GM19463 (cell line): ENCODE results near the gene VPS8.

Source experiments
- ATAC-seq: cut with Tn5 transposase; IDR thresholded peaks from one replicate; pipeline ENCODE4 v1.9.1; 2021; ENCODE audit warnings: mild to moderate bottlenecking, moderate library complexity; ENCODE audit not compliant: unreplicated experiment

Gene VPS8

DNA sequence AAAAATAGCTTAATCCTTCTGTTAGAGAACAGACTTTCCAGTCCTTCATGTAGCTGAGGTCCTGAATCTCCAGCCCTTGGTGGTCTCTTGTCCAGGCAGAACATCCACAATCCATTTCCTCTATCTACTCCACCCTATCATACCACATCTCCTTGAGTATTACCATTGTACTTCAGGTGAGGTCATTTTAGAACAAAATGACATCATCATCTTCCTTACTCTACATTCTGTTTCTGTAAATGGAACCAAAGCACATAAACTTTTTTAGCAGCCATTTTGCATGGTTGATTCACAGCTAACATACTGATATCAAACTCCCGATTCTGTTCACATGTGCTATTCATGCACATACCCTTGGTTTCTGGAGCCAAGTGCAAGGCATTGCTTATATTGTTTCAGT, 228.5 kb downstream of the VPS8 start:
- no peak for ATAC-seq

DNA sequence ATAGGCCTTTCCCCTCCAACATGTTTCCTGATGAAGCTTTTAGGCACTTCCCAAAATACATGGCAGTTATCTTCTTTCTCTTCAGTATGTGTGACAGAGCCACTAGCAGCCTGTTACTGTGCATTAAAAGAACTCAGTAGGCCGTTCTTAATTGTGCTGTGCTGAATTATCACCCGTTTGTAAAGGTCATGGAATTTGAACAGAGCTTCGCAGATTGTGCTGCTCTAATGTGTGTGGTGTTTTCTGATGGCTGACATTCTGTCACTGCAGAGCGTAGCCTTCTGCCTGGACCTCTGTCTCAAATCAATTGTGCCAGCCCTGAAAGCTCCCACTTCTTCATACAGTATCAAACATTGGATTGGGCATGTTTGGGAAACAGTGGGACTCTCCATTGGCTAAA, 229.6 kb downstream of the VPS8 start:
- ATAC-seq, result no peak

DNA sequence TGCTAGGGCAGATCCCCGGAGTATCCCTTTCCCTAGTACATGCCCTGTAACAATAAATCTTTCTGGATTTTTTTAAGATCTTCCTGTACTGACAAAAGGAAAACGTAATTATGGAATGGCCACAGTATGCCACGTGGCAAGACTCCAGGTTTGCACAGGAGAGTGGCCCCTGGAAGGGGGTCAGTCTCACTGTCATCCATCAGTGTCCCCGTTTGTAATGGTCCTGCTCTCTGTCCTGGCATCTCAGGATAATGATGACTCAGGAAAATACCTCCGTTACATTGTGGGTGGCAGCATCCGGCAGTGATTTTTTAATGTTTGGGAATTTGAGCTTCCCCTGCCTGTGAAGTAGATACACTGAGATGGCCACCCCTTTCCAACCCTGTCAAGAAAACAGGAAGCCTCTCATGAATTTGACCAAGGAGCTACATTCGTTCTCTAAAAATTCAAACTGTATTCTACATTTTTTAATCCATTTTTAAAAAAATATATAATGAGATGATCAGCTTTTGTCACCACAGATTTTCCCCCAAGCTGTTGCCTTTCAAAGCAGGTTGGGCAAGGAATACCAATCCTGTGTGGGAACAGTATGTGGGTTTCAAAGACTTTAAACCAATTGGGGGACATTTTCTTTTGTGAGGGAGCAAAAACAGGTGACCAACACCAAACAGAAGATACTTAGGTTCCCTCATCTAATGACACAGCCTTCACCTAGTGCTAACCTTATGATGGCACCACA, 230.5 kb downstream of the VPS8 start:
- no peak for ATAC-seq

DNA sequence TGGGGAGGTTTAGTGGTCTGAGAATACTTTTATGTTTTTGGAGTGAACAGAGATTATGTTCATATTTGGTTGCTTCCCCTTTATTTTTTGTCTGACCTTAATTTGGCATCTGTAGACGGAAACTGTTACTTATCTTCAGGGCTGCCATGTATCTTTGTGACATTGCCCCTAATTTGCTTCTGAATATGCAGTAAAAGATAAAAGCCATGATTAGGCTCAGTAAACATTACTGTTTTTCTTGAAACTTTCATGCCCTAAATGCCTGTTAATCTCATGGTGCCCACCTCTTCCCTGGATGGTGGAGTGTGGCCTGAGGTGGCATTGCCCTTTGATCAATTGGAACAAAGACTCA, 234.2 kb downstream of the VPS8 start:
- no peak for ATAC-seq

DNA sequence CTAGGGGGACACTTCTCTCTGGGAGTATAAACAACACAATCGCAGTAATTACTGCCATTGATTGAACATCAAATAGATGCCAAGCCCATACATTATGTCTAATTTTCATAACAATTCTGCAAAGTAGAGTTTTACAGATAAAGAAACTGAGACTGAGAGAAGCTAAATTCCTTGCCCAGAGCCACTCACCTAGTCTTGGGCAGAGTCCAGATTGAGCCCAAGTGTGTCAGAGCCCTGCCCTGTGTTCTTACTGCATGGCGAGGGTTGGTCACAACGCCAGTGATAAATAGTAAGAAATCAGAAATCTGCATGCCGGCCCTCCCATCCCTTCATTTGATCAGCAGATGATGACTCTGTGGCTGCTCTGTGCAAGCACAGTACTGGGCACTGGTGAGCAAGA, 234.6 kb downstream of the VPS8 start:
- no peak for ATAC-seq

DNA sequence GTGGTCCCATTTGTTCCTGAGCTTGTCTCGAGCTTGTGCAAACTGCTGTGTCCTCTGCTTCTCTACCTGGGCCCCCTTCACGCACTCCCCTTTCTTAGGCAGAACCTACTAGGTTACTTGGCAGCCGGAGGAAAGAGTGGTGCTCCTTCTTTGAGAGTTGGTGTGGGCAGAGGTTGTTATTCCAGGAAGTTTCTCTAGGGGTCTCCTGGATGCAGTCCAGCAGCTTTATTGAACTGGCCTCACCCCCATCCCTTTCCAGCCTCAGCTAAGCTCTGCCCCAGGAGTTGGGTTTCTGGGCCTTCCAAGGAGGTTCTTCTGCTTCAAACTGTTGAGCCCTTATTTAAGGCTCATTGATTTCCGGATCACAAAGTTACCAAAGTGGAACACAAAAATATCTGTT, 237.7 kb downstream of the VPS8 start:
- ATAC-seq, result no peak

DNA sequence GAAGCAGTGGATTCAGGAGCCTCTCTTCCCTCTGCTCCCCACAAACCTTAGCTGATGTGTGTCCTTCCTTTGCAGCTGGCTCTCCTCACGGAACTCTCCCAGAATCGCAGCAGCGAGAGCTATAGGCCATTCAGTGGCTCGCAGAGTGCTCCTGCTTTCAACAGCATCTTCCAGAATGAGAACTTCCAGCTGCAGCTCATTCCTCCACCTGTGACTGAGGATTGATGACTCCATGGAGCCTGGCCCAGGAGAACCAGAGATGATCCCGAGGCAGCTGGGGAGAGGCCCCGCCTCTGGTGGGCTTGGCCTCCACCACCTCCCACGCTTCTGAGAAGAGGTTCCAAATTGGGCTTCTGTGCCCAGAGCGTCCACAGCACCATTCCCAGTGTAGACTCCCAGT, 239.8 kb downstream of the VPS8 start:
- no peak for ATAC-seq

DNA sequence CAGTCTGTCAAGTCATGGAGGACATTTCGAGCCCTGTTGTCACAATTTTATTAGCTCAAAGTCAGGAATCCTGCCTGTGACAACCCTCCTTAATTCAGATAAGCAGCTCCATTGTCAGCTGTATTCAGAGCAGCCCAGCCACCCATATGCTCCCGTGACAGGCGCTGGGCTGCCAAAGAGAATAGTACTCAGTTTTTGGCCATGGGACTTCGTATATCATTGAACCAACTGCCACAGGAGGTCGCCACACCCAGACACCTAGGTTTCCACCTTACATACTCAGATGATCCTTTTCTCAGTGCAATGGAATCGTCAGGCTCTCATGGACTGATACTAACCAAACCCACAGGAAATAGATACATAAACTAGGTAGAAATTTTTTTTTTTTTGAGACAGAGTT, 240.7 kb downstream of the VPS8 start:
- ATAC-seq, result no peak

DNA sequence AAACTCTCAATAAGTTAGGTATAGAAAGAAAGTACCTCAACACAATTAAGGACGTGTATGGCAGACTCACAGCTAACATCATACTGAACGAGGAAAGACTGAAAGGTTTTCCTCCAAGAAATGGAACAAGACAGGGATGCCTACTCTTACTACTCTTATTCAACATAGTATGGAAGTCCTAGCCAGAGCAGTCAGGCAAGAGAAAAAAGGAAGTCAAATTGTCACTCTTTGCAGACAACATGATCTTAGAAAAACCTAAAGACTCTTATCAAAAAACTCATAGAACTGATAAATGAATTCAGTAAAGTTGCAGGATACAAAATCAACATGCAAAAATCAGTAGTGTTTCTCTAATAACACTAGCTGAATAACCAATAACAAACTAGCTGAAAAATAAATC, 244.9 kb downstream of the VPS8 start:
- no peak for ATAC-seq

DNA sequence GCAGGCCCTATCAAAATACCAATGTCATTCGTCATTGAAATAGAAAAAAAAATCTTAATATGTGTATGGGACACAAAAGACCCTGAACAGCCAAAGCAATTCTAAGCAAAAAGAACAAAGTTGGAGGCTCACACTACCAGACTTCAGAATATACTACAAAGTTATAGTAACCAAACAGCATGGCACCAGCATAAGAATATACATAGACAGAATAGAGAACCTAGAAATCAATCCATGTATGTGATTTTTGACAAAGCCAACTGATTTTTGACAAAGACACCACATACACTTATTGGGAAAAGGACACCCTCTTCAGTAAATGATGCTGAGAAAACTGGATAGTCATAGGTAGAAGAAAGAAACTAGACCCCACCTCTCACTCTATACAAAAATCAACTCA, 245.9 kb downstream of the VPS8 start:
- ATAC-seq, result no peak

DNA sequence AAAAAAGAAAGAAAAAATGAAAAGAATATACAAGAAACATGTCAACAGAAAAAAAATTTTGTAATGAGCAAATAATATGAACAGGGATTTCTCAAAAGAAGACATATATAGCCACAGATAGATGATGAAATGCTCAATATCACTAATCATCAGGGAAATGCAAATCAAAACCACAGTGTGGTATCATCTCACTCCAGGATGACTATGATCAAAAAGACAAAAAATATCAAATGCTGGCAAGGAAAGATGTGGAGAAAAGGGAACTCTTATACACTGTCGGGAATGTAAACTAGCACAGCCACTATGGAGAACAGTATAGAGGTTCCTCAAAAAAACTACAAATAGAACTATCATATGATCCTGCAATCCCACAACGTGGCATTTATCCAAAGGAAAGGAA, 246.8 kb downstream of the VPS8 start:
- ATAC-seq, result no peak

DNA sequence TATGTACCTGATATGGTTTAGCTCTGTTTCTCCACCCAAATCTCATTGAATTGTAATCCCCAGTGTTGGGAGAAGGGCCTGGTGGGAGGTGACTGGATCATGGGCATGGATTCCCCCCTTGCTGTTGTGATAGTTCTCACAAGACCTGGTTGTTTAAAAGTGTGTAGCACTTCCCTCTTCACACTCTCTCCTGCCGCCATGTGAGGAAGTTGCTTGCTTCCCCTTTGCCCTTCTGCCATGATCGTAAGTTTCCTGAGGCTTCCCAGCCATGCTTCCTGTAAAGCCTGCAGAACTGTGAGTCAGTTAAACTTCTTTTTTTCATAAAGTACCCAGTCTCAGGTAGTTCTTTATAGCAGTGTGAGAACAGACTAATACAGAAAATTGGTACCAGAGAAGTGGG, 247.8 kb downstream of the VPS8 start:
- ATAC-seq, result no peak

DNA sequence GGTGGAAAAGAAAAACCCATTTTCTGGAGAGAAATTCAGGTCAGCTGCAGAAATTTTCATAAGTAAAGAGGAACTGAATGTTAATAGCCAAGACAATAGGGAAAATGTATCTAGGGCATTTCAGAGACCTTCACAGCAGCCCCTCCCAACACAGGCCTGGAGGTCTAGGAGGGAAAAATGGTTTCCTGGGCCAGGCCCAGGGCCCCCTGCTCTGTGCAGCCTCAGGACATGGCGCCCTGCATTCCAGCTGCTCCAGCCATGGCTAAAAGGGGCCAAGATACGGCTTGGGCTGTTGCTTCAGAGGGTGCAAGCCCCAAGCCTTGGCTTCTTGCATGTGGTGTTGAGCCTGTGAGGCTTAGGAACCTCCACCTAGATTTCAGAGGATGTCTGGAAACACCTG, 248.7 kb downstream of the VPS8 start:
- ATAC-seq, result no peak

DNA sequence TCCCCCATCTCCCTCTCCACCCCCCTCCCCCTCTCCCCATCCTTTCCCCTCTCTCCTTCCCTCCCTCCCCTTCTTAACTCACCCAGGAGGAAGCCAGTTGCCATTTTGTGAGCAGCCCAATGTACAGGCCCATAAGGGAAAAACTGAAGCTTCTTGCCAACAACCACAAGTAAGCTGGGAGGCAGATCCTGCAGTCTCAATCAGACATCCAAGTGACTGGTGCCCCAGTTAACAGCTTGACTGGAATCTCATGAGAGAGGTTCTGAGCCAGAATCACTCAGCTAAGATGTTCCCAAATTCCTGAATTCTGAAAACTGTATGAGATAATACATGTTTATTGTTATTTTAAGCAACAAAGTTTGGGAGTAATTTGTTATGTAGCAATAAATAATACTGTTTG, 250.2 kb downstream of the VPS8 start:
- ATAC-seq, result no peak

DNA sequence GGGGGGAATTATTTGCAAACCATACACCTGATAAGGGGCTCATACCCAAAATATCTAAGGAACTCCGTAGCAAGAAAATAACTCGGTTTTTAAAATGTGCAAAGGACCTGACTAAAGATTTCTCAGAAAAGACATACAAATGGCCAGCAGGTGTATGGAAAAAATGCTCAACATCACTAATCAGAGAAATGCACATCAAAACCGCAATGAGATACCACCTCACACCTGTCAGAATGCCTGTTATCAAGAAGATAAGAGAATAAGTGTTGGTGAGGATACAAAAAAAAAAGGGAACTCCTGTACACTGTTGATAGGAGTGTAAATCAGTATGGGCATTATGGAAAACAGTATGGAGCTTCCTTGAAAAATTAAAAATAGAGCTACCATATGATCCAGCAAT, 251.5 kb downstream of the VPS8 start:
- ATAC-seq, result no peak

DNA sequence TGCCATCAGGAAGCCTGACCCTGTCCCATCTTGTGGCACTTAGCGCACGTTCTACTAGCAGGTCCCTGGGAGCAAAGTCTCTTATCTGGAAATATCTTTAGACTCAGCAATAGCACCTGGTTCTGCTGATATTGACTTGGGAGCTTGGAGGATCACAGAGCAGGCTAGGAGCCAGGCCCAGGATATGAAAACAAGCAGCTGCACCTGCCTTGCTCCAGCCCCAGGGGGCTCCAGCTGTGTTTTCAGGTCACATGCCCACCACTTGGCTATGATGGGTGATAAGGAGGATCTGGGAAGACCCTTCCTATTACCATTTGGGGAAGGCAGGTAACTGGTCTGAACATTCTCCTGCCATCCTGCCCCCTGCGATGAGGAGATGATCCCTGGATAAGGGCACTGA, 253.1 kb downstream of the VPS8 start:
- no peak for ATAC-seq

DNA sequence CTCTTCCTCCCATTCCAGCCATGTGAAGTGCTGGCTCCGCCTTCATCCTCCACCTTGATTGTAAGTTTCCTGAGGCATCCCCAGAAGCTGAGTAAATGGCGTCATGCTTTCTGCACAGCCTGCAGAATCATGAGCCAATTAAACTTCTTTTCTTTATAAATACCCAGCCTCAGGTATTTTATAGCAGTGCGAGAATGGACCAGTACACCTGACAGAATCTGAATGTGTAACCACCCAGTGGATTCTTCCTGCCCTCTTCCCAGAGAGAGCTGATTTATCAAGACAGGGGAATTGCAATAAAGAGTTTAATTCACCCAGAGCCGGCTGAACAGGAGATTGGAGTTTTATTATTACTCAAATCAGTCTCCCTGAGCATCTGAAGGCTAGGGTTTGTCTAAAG, 254.3 kb downstream of the VPS8 start:
- ATAC-seq, result no peak

DNA sequence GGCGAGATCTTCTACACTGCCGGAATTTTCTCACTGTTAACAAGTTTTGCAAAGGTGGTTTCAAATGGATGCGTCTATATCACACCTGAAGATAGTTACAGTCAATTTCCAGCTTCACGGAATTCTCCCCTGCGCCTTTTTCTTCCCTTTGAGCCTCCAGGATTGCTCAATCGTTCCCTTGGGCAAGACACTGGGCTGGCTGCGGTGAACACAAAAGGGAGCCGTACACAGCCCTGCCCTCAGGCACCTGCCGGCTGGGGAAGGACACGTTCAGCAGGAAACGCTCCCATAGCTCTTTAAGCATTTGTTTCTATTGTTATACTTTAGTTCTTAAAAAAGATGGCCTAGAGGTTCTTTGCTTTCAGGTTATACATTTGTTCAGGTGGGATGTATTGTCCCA, 255.2 kb downstream of the VPS8 start:
- ATAC-seq, result no peak

DNA sequence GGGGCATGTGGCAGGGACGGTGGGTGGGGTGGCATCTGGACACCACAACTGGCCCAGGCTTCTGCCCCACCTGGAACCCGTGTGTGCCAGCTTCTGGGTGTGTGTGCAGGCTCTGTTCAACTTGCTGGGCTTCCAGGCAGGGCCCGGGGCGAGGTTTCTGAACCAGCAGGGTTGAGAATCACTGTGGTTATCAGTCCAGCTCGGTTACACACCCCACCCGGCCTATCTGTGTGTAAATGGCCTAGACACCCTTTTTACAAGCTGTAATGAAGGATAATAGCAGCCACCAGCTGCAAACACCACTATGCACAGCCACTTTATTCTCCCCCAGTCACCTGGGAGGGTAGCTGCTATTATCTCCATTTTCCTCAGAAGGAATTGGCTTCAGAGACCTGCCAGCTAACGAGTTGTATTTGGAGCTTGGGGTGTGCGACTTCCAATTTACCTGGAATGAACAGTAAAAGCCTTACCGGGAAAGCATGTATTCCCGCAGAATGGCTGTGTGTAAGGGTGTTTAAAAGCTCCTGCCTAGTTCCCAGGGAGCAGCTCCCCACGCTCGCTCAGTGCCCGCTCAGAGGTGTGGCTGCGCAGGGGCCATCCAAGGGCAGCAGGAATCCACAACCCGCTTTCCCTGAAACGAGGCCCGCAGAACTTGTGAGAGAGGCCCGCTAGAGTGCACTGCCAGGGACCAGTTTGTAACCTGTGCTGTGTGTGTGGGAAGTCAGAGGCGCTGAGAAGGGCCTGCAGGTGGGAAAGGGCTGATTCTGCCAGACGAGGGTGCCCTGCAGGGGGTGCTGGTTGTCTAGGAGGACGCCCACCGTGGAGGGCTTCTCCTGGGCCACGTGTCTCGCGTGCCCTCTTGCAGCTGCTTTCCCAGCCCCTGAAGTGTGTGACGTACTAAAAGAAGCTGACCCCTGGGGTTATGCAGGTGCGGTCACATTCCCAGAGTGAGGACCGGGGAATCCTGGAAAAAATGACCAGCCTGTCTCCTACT, 257.4 kb downstream of the VPS8 start:
- ATAC-seq, result no peak

DNA sequence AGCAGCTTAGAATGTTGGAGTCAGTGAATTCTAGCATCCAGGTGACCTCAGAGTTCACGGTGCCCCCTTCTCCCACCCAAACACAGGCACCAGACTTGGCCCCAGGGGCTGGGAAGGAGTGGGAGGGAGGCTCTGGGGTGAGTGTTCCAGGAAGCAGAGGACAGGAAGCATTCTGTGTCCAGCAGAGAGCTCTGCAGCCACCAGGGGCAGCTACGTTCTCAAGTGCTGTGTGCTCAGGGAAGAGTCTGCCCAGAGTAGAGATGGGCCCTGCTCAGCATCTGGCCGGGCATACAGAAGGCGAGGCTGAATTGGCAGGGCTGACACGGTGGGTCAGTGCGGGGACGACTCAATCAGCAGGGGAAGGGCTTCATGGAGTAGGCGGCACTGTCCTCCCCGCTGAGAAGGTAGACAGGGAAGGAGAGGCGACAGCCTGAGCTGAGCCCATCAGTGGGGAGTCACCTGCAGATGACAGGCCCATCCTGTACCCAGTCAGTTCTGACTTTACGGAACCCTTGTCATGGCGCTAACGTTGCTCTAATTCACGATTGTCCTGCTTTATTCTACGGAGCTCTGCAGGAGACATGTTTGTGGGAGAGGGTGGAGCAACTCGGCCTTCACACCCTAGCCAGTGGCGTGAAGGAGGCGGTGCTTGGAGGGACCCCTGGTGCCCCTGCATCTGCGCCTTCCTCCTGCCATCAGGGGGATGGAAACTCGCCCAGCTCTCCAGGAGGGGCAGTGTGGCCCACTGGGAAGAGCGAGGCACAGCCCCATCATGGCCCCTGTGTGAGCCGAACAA, 258.7 kb downstream of the VPS8 start:
- no peak for ATAC-seq

DNA sequence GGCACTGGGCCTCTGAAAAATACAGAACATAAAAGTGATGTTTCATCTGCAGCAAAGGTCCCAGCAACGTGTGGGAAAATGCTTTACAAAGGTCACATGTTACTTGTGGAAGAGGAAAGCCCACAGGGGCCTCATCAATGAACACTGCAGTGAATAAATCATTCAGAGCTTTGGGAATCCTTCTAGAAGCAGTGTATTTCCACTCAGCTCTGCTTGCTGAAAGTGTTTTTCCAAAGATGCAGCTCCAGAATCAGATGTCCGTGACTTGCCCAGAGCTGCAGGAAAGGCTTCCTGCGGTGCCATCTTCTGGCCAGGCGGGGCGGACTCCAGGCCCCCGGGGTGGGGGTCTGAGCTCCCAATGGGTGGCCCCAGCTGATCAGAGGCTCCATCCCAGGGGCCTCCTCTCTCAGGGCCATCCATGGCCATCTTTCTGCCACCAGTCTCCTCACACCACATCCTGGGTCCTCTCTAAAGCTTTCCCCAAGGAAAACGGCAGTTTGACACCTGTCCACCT, 259.4 kb downstream of the VPS8 start:
- no peak for ATAC-seq
